ENCODE results near the gene MAP3K13.

DNA sequence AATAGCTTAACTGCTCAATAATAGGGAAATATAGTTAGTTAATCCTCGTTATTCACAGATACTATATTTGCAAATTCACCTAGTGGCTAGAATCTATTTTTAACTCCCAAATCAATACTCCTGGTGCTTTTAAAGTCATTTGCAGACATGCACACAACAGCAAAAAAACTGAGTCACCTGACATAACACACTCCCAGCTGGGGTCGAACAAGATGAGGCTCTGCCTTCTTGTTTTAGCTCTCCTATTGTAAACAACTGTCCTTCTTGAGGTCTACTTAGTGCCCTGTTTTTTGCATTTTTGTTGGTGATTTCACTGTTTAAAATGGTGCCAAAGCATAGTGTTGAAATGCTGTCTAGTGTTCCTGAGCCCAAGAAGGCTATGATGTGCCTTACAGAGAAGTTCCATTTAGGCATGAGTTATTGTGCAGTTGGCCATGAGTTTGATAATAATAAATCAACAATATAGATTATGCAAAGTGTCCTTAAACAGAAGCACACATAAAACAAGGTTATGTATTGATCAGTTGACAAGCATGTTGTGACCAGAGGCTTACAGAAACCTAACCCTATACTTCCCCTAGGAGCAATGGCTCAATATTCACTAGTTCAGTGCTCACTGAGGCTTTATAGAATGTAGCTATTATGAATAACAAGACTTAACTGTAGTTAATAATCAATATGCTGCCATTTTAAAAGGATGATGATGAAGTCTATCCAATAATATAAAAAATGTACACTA, 18.6 kb downstream of the MAP3K13 start:
- TF ChIP-seq CTCF (optimal IDR thresholded peaks at IDR 0.05 in 1 of 3, IDR thresholded peaks at IDR 0.05 in 1 of 3, conservative IDR thresholded peaks at IDR 0.05 in 1 of 3; ENCODE audit: extremely low read depth in 1 of 3, insufficient read depth in 2 of 3, low read length in 3 of 3) (no peak), EZH2 (IDR thresholded peaks at IDR 0.05; ENCODE audit: low read length) (no peak)
